ENCODE measurements around the gene FBXO24.

Gene FBXO24

DNA sequence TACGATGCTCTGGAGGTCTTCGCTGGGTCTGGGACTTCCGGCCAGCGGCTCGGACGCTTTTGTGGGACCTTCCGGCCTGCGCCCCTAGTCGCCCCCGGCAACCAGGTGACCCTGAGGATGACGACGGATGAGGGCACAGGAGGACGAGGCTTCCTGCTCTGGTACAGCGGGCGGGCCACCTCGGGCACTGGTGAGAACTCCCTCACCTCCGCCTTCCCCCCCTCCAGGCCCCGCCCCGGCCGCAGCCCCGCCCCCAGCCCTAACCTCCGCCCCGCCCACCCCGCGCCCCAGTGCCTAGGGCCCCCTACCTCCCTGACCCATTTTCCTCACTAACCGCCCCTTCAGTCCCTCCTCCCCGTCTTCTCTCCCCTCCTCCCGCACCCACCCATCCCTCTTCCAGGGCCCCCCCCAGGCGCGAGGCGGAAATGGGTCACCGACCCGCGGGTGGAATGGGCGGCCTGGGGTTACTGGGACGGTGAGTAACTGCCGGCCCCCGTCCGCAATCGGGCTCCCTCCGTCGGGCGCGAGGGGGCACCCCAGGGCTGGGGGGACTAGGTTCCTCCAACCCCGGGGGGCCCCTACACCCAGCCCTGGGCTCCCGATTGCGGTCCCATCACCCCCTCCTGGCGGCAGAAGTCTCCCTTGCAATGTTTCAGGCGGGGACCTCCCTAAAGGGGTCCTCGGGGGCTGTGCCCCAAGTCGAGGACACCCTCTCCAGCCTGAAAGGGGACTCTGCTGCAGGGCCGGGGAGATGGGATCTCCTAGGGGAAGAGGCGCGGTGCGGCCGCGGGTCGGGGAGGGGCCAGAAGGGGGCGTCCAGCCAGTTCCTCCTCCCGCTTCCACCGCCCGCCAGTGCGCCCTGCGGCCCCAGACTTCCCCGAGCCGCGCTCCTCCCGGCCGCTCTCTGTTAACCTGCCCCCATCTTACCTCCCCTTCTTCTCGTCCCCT is 18.2 kb downstream of the FBXO24 start:
- Histone ChIP-seq H3K9ac (ENCODE audit: low read depth, low read length) (peak overlapping the region; percentile 78), H3K9me3 (ENCODE audit: control insufficient read depth, insufficient read depth, low read length) (no peaks in the 10 kb centered on the region), H3K36me3 (ENCODE audit: insufficient read depth, low read length) (no peaks in the 10 kb centered on the region), H3K4me1 (ENCODE audit: insufficient read depth, low read length) (peaks cover 10% of the 10 kb centered on the region; the same call in 1 of the 2 replicates)

DNA sequence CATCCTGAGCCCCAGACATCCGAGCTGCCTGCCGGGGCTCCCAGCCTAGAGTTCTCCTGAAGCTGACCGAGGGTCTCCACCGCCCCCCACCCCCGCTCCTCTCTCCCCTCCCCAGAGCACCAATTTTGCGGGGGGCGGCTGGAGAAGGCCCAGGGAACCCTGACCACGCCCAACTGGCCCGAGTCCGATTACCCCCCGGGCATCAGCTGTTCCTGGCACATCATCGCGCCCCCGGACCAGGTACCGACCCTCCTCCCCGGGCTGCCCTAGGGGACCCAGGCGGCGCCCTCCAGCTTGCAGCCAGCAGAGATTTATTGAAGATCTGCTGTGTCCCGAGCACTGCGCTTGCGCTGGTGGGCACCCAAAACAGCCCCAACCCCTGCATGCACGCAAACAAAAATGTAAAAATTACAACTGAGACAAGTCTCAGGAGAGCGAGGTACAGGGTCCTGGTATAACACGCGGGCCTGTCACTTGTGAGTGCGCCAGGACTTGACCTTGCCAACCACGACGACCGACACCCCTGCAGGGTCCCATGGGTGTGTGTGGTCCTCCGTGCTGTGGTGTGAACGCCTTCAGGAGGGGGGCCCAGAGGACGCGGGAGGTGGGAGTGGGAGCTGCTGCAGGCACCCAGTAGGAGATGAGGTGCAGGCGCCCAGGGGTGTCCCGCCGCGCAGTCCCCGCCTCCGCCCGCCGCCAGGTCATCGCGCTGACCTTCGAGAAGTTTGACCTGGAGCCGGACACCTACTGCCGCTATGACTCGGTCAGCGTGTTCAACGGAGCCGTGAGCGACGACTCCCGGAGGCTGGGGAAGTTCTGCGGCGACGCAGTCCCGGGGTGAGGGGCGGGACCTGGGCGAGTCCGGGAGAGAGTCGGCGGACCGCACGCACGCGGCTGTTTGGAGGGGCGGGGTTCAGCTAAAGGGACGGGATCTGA is 19.1 kb downstream of the FBXO24 start:
- peaks cover 10% of the 10 kb centered on the region; the same call in 1 of the 2 replicates for H3K4me1 ChIP-seq (ENCODE audit: insufficient read depth, low read length)
- peak overlapping the region; percentile 67 for H3K9ac ChIP-seq (ENCODE audit: low read depth, low read length)
- H3K36me3 ChIP-seq (ENCODE audit: insufficient read depth, low read length), result no peaks in the 10 kb centered on the region
- no peaks in the 10 kb centered on the region for H3K9me3 ChIP-seq (ENCODE audit: control insufficient read depth, insufficient read depth, low read length)

DNA sequence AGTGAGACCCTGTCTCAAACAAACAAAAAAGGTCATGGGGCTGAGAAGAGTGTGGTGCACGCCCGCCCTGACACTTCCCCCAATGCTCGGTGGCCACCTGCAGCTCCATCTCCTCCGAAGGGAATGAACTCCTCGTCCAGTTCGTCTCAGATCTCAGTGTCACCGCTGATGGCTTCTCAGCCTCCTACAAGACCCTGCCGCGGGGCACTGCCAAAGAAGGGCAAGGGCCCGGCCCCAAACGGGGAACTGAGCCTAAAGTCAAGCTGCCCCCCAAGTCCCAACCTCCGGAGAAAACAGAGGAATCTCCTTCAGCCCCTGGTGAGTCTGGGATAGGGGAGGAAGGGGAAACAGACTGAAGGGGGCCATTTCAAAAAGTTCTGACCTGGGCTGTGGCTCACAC is 20.2 kb downstream of the FBXO24 start:
- Histone ChIP-seq H3K9me3 (ENCODE audit: control insufficient read depth, insufficient read depth, low read length) (no peaks in the 10 kb centered on the region), H3K36me3 (ENCODE audit: insufficient read depth, low read length) (no peaks in the 10 kb centered on the region), H3K9ac (ENCODE audit: low read depth, low read length) (no peak overlapping the region), H3K4me1 (ENCODE audit: insufficient read depth, low read length) (peaks cover 10% of the 10 kb centered on the region; the same call in 1 of the 2 replicates)

DNA sequence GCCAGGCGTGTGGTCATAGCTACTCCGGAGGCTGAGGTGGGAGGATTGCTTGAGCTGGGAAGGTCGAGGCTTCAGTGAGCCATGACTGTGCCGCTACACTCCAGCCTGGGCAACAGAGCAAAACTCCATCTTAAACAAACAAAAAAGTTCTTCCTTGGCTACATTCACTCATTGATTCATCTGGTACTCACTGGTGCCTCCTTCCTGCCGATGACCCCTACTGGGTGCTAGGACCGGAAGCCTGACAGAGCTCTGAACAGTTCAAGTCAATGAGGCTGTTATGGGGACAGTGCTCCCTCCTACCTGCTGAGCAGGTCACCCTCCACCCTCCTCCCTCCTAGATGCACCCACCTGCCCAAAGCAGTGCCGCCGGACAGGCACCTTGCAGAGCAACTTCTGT is 21.0 kb downstream of the FBXO24 start:
- Histone ChIP-seq H3K9ac (ENCODE audit: low read depth, low read length) (no peak overlapping the region), H3K36me3 (ENCODE audit: insufficient read depth, low read length) (no peaks in the 10 kb centered on the region), H3K9me3 (ENCODE audit: control insufficient read depth, insufficient read depth, low read length) (no peaks in the 10 kb centered on the region), H3K4me1 (ENCODE audit: insufficient read depth, low read length) (peaks cover 3% of the 10 kb centered on the region; the same call in 1 of the 2 replicates)

DNA sequence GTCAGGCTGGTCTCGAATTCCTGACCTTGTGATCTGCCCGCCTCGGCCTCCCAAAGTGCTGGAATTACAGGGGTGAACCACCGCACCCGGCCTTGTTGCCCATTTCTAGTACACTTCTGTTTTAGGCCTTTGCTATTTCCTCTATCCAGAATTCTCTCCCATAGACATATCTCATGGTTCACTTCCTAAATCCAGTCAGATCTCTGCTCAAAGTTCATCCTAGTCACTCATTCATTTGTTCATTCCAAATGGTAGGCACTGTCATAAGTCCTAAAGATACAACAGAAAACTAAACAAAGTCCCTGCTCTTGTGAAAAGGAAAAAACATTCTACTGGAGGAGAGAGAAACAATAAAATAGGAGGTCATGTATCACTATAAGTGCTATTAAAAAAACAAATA is 23.8 kb downstream of the FBXO24 start:
- Histone ChIP-seq H3K36me3 (ENCODE audit: insufficient read depth, low read length) (no peaks in the 10 kb centered on the region), H3K4me1 (ENCODE audit: insufficient read depth, low read length) (no peaks in the 10 kb centered on the region; the same call in 1 of the 2 replicates), H3K9me3 (ENCODE audit: control insufficient read depth, insufficient read depth, low read length) (no peaks in the 10 kb centered on the region), H3K9ac (ENCODE audit: low read depth, low read length) (no peak overlapping the region)

DNA sequence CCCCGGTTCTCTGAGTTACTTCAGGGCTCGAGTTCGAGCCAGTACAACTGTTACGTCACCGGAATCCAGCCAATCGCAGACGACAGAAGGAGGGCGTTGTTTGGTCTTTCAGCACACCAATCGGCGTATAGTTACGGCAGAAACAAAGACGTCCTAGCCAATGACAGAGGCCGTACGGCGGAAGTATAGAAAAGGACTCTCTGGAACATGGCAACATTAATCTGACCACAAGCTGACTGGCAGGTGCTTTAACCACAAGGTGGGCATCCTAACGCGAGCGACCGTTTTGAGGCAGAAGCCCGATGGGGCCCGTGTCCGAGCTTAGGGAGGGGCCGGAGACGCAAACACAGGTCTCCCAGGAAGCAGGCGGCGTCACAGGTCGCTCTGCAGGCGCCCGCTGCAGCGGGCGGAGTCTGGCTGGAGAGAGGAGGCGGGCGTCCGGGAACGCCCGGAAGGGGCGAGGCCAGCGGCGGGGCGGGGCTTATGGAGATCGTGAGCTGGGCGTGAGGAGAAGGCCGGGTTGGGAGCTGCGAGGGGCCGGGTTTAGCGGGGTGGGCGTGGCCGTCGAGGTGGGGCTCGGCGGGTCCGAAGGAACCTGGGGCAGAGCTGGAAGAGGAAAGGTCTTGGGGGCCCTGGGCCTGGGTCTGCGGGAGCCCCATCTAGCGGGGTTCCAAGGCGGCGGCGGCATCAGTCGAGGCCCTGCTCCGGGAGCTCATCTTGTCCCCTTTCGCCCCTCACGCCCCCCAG is 26.0 kb downstream of the FBXO24 start, which contains the start of gene MOSPD3:
Gene MOSPD3 (plus strand): TSS at position 558 of the 747 bp plus-strand sequence. CDS start 252 bp downstream, outside the sequence.
- Histone ChIP-seq H3K9me3 (ENCODE audit: control insufficient read depth, insufficient read depth, low read length) (no peaks in the 10 kb centered on the region), H3K36me3 (ENCODE audit: insufficient read depth, low read length) (no peaks in the 10 kb centered on the region), H3K9ac (ENCODE audit: low read depth, low read length) (peak within 1 kb of the TSS; percentile 90), H3K4me1 (ENCODE audit: insufficient read depth, low read length) (no peaks in the 10 kb centered on the region)

DNA sequence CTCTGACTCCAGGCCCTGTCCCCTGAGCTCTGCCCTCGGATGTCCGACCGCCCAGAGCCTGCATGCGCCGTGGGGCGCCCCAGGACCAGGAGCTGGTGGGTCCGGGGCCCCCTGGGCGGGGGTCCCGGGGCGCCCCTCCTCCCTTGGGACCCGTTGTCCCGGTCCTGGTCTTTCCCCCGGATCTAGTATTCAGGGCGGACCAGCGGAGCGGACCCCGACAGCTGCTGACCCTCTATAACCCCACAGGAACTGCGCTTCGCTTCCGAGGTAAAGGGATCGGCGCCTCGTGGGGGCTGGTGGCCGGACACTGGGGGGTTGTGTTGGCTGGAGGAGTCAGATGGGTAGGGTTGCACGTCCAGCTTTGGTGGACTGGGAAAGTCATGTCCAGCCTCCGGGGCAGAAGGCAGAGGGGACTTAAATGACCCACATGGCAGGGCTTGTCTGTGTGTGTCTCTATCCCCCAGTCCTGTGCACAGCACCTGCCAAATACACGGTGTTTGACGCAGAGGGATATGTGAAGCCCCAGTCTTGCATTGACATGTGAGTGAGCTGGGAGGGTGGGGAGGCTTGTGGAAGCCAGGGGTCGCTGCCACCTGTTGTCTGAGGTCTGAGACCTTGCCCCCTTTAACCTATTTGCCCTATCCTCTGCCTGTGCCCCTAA is 26.7 kb downstream of the FBXO24 start:
- Histone ChIP-seq H3K9me3 (ENCODE audit: control insufficient read depth, insufficient read depth, low read length) (no peaks in the 10 kb centered on the region), H3K9ac (ENCODE audit: low read depth, low read length) (peak overlapping the region; percentile 90), H3K4me1 (ENCODE audit: insufficient read depth, low read length) (no peaks in the 10 kb centered on the region), H3K36me3 (ENCODE audit: insufficient read depth, low read length) (no peaks in the 10 kb centered on the region)

DNA sequence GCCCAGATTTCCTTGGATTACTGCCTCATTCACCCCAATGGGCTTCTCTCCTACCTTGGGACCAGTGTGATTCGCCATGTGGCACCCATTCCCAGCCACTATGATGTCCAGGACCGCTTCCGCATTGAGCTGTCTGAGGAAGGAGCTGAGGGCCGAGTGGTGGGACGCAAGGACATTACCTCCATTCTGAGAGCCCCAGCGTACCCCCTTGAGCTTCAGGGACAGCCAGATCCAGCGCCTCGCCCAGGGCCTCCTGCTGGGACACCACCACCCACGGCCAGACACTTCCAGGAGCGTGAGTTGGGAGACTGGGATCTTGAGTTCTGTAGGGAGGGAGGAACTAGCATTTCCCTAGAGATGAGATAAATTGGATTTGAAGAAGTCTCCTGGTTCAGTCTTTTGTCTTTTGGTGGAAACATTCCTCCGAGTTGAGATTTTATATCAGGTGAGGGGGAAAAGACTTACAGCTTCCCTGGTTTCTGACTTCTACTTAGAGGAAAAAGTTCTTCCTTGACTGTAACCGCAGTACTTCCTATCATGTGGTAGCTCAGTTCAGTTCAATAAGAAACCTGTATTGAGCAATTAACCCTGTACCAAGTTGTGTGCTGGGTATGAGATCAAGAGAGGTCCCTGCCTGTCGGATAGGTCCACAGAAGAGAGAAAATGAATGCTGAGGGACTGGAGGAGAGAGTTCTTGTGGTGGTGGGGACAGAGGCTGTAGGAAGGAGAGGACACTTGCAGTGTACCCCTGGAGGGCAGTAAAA is 27.5 kb downstream of the FBXO24 start:
- H3K9me3 ChIP-seq (ENCODE audit: control insufficient read depth, insufficient read depth, low read length), result no peaks in the 10 kb centered on the region
- no peaks in the 10 kb centered on the region for H3K36me3 ChIP-seq (ENCODE audit: insufficient read depth, low read length)
- H3K9ac ChIP-seq (ENCODE audit: low read depth, low read length), result peak overlapping the region; percentile 90; the same call in 1 of the 2 replicates
- H3K4me1 ChIP-seq (ENCODE audit: insufficient read depth, low read length), result no peaks in the 10 kb centered on the region

DNA sequence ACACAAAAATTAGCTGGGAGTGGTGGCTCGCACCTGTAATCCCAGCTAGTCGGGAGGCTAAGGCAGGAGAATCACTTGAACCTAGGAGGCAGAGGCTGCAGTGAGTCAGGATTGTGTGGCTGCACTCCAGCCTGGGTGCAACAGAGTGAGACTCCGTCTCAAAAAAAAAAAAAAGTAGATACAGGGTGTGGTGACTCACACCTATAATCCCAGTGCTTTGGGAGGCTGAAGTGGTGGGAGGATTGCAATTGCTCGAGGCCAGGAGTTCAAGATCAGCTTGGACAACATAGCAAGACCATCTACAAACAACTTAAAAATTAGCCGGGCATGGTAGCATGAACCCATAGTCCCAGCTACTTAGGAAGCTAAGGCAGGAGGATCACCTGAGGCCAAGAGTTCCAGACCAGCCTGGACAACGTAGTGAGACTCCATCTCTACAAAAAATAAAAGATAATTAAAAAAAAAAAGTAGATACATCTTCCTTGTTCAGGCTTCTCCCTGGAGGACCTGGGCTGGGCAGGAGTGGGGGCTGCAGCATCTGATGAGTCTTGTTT is 28.3 kb downstream of the FBXO24 start:
- H3K9me3 ChIP-seq (ENCODE audit: control insufficient read depth, insufficient read depth, low read length), result no peaks in the 10 kb centered on the region
- H3K9ac ChIP-seq (ENCODE audit: low read depth, low read length), result no peak overlapping the region

DNA sequence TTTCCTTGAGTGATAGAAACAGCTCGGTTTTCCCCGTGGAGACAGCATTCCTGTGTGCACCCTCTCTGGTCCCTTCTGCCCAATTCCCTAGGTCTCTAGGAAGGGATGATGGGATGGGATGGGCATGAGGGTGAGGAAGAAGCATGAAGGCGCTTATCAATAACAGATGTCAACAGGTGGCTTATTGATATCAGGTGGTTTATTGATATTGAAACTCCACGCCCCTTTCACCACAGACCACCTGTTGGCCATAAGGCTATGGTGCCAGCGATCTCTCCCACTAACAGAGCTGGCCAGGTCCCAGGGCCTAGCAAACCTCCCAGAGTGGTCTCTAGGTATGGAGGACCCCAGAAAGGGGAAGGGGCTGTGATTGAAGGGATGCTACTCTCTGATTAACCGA is 34.1 kb downstream of the FBXO24 start:
- no peaks in the 10 kb centered on the region for H3K9me3 ChIP-seq (ENCODE audit: control insufficient read depth, insufficient read depth, low read length)
- H3K36me3 ChIP-seq (ENCODE audit: insufficient read depth, low read length), result no peaks in the 10 kb centered on the region
- H3K9ac ChIP-seq (ENCODE audit: low read depth, low read length), result no peak overlapping the region
- no peaks in the 10 kb centered on the region for H3K4me1 ChIP-seq (ENCODE audit: insufficient read depth, low read length)

More for the DNA sequence above, 28.3 kb downstream of the FBXO24 start:
- Histone ChIP-seq H3K4me1 (ENCODE audit: insufficient read depth, low read length) (no peaks in the 10 kb centered on the region), H3K36me3 (ENCODE audit: insufficient read depth, low read length) (no peaks in the 10 kb centered on the region)

DNA sequence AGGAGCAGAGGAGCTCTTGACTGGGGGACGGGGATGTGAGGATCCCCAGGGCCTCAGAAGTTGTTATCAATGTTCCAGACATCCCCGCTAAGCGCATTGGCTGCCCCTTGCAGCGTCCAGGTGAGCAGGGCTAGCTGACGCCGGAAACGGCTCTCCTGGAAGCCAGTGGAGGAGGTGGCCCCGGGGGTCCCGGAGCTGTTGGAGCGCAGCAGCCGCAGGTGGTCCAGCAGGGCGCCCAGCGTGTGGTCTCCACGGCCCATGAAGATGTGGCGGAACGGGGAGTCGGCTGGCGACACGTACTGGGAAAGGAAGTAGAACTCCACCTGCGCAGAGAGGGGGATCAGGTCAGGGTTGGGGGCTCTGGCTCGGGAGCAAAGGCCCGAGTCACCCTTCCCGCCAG is 34.7 kb downstream of the FBXO24 start:
- no peaks in the 10 kb centered on the region for H3K9me3 ChIP-seq (ENCODE audit: control insufficient read depth, insufficient read depth, low read length)
- no peaks in the 10 kb centered on the region for H3K4me1 ChIP-seq (ENCODE audit: insufficient read depth, low read length)
- H3K9ac ChIP-seq (ENCODE audit: low read depth, low read length), result no peak overlapping the region
- H3K36me3 ChIP-seq (ENCODE audit: insufficient read depth, low read length), result no peaks in the 10 kb centered on the region

DNA sequence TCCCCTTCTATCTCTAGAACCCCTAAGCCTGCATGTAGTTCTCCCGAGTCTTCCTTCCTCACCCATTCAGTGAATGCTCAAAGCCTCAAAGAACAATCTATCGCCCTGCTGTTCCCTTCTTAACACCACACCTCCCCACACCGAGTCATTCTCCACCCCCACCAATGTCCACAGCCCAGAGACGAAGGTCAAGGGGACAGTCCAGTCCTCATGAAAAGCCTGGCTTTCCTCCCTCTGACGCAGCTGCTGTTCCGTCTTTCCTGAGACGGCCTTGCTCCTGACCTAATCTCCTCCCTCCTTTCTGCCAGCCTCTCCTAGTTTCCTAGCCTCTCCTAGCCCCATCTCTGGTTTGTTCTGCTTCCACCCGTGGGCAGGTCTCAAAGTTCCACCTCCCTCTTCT is 35.4 kb downstream of the FBXO24 start:
- H3K9ac ChIP-seq (ENCODE audit: low read depth, low read length), result no peak overlapping the region
- H3K4me1 ChIP-seq (ENCODE audit: insufficient read depth, low read length), result no peaks in the 10 kb centered on the region

More for the DNA sequence above, 35.4 kb downstream of the FBXO24 start:
- Histone ChIP-seq H3K9me3 (ENCODE audit: control insufficient read depth, insufficient read depth, low read length) (no peaks in the 10 kb centered on the region), H3K36me3 (ENCODE audit: insufficient read depth, low read length) (no peaks in the 10 kb centered on the region)

Measured in ES-I3 (cell line).